ENCODE data around the gene EVA1A.

Gene EVA1A

DNA sequence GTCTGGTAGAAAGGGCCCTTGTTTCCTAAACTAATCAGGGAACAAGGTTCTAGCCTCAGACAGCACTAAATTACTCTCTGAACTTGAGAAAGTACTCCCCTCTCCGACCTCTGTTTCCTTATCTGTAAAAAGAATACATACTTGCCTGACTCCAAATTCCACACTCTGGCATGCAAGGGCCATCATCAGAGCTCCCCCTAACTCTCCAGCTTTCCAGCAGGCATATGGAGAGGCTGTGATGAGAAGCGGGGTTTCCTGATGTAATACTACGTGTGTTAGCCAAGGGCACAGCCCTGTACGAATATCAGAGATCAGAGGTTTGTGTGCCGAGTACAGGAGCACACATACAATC, 1.8 kb upstream of the EVA1A start:
- 98% methylated on average over 4 of the region's 5 CpGs for WGBS, 2 experiments (ENCODE audit: insufficient coverage in 2 of 2)
- Histone ChIP-seq H3K4me1 (ENCODE audit: control insufficient read depth, insufficient read depth, low read length, poor library complexity, severe bottlenecking) (peaks cover 16% of the 10 kb centered on the region), H3K4me3 (ENCODE audit: extremely low read depth, insufficient read depth, low read length, poor library complexity, severe bottlenecking) (no peak overlapping the region), H3K9me3 (ENCODE audit: control insufficient read depth, low read length) (no peaks in the 10 kb centered on the region), H3K27ac (ENCODE audit: low read depth, low read length, severe bottlenecking) (no peak overlapping the region), H3K36me3 (ENCODE audit: control insufficient read depth, insufficient read depth, low read length) (no peaks in the 10 kb centered on the region)

GRCh38 chr2:75561566-75562512, 1.1 kb upstream of the EVA1A start:
- H3K27ac ChIP-seq (ENCODE audit: low read depth, low read length, severe bottlenecking), result peak overlapping the region; percentile 54
- WGBS, 2 experiments (ENCODE audit: insufficient coverage in 2 of 2), result 80 to 86% methylated on average over 10 to 11 of the region's 11 CpGs
- peak overlapping the region; percentile 74 for H3K4me3 ChIP-seq (ENCODE audit: extremely low read depth, insufficient read depth, low read length, poor library complexity, severe bottlenecking)
- no peaks in the 10 kb centered on the region for H3K9me3 ChIP-seq (ENCODE audit: control insufficient read depth, low read length)
- H3K4me1 ChIP-seq (ENCODE audit: control insufficient read depth, insufficient read depth, low read length, poor library complexity, severe bottlenecking), result peaks cover 16% of the 10 kb centered on the region
- no peaks in the 10 kb centered on the region for H3K36me3 ChIP-seq (ENCODE audit: control insufficient read depth, insufficient read depth, low read length)

- Histone ChIP-seq H3K27ac (ENCODE audit: low read depth, low read length, severe bottlenecking) (peak overlapping the region; percentile 25), H3K36me3 (ENCODE audit: control insufficient read depth, insufficient read depth, low read length) (no peaks in the 10 kb centered on the region), H3K9me3 (ENCODE audit: control insufficient read depth, low read length) (no peaks in the 10 kb centered on the region), H3K4me1 (ENCODE audit: control insufficient read depth, insufficient read depth, low read length, poor library complexity, severe bottlenecking) (peaks cover 16% of the 10 kb centered on the region), H3K4me3 (ENCODE audit: extremely low read depth, insufficient read depth, low read length, poor library complexity, severe bottlenecking) (peak overlapping the region; percentile 74)
- WGBS, 2 experiments (ENCODE audit: insufficient coverage in 2 of 2), result 2% methylated on average over 29 to 39 of the region's 43 CpGs
These were observed 544 bp downstream of the EVA1A start for GRCh38 chr2:75560022-75560767.

DNA sequence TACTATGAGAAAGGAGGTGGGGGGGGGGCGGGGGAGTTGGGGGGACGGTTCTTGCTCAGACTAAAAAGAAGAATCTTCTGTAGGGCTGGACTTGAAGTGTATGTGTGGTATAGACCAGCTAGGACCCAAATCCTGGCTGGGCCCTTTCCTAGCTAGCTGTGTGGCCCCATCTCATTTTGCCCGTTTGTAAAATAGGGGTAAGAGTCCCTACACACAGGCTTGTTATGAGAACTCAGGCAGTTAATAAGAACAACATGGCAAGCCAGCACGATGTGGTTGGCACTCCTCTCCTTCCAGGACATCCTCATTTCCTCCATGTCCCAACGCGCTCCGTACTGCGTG, 1.1 kb downstream of the EVA1A start:
- Histone ChIP-seq H3K4me3 (ENCODE audit: extremely low read depth, insufficient read depth, low read length, poor library complexity, severe bottlenecking) (peak overlapping the region; percentile 74), H3K4me1 (ENCODE audit: control insufficient read depth, insufficient read depth, low read length, poor library complexity, severe bottlenecking) (peaks cover 16% of the 10 kb centered on the region), H3K9me3 (ENCODE audit: control insufficient read depth, low read length) (no peaks in the 10 kb centered on the region), H3K36me3 (ENCODE audit: control insufficient read depth, insufficient read depth, low read length) (no peaks in the 10 kb centered on the region), H3K27ac (ENCODE audit: low read depth, low read length, severe bottlenecking) (no peak overlapping the region)
- WGBS, 2 experiments (ENCODE audit: insufficient coverage in 2 of 2), result 17 to 35% methylated on average over 5 to 6 of the region's 8 CpGs

- Histone ChIP-seq H3K27ac (ENCODE audit: low read depth, low read length, severe bottlenecking) (no peak overlapping the region), H3K4me1 (ENCODE audit: control insufficient read depth, insufficient read depth, low read length, poor library complexity, severe bottlenecking) (peaks cover 16% of the 10 kb centered on the region), H3K36me3 (ENCODE audit: control insufficient read depth, insufficient read depth, low read length) (no peaks in the 10 kb centered on the region), H3K9me3 (ENCODE audit: control insufficient read depth, low read length) (no peaks in the 10 kb centered on the region), H3K4me3 (ENCODE audit: extremely low read depth, insufficient read depth, low read length, poor library complexity, severe bottlenecking) (no peak overlapping the region)
- WGBS, 2 experiments (ENCODE audit: insufficient coverage in 2 of 2), result 94% methylated on average over 5 to 6 of the region's 9 CpGs
These were observed 1.7 kb downstream of the EVA1A start for GRCh38 chr2:75558786-75559679.

GRCh38 chr2:75558136-75558535, 2.6 kb downstream of the EVA1A start:
- H3K4me3 ChIP-seq (ENCODE audit: extremely low read depth, insufficient read depth, low read length, poor library complexity, severe bottlenecking), result no peak overlapping the region
- 100% methylated on average over 3 to 5 of the region's 6 CpGs for WGBS, 2 experiments (ENCODE audit: insufficient coverage in 2 of 2)
- H3K36me3 ChIP-seq (ENCODE audit: control insufficient read depth, insufficient read depth, low read length), result no peaks in the 10 kb centered on the region
- H3K9me3 ChIP-seq (ENCODE audit: control insufficient read depth, low read length), result no peaks in the 10 kb centered on the region
- H3K27ac ChIP-seq (ENCODE audit: low read depth, low read length, severe bottlenecking), result no peak overlapping the region
- peaks cover 16% of the 10 kb centered on the region for H3K4me1 ChIP-seq (ENCODE audit: control insufficient read depth, insufficient read depth, low read length, poor library complexity, severe bottlenecking)

- H3K27ac ChIP-seq (ENCODE audit: low read depth, low read length, severe bottlenecking), result no peak overlapping the region
- H3K36me3 ChIP-seq (ENCODE audit: control insufficient read depth, insufficient read depth, low read length), result no peaks in the 10 kb centered on the region
- WGBS, 2 experiments (ENCODE audit: insufficient coverage in 2 of 2), result 98 to 100% methylated on average over 3 to 4 of the region's 4 CpGs
- H3K4me1 ChIP-seq (ENCODE audit: control insufficient read depth, insufficient read depth, low read length, poor library complexity, severe bottlenecking), result peaks cover 15% of the 10 kb centered on the region
- no peaks in the 10 kb centered on the region for H3K9me3 ChIP-seq (ENCODE audit: control insufficient read depth, low read length)
- H3K4me3 ChIP-seq (ENCODE audit: extremely low read depth, insufficient read depth, low read length, poor library complexity, severe bottlenecking), result no peak overlapping the region
These were observed 3.1 kb downstream of the EVA1A start for GRCh38 chr2:75557474-75558133.

DNA sequence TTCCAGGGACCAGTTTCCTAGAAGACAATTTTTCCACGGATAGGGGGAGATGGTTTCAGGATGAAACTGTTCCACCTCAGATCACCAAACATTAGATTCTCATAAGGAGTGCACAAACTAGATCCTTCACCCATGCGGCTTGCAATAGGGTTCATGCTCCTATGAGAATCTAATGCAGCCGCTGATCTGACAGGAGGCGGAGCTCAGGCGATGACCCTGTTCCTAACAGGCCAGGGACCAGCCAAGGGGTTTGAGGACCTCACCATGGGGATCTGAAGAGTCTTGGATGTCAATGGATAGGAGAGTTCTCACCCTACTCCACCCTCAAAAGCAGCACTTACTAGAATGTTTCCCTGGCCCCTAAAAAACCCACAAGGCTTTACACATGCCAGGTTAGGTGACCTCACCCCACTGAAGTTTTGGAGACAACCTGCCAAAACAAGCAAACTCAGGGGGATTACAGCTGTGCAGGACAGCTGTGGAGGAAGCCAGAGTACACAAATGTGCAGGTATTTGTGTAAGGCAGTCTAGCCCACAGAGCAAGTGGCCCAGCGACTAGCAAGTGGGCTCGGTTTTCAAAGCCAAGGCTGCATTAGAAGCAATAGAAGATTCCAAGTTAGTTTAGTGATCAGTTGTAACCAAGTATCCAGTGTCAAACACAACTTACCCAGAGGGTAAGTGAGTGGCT, 3.9 kb downstream of the EVA1A start:
- H3K36me3 ChIP-seq (ENCODE audit: control insufficient read depth, insufficient read depth, low read length), result no peaks in the 10 kb centered on the region
- WGBS, 2 experiments (ENCODE audit: insufficient coverage in 2 of 2), result 84 to 91% methylated on average over 3 of the region's 7 CpGs
- H3K9me3 ChIP-seq (ENCODE audit: control insufficient read depth, low read length), result no peaks in the 10 kb centered on the region
- no peak overlapping the region for H3K27ac ChIP-seq (ENCODE audit: low read depth, low read length, severe bottlenecking)
- H3K4me3 ChIP-seq (ENCODE audit: extremely low read depth, insufficient read depth, low read length, poor library complexity, severe bottlenecking), result no peak overlapping the region
- peaks cover 7% of the 10 kb centered on the region for H3K4me1 ChIP-seq (ENCODE audit: control insufficient read depth, insufficient read depth, low read length, poor library complexity, severe bottlenecking)

DNA sequence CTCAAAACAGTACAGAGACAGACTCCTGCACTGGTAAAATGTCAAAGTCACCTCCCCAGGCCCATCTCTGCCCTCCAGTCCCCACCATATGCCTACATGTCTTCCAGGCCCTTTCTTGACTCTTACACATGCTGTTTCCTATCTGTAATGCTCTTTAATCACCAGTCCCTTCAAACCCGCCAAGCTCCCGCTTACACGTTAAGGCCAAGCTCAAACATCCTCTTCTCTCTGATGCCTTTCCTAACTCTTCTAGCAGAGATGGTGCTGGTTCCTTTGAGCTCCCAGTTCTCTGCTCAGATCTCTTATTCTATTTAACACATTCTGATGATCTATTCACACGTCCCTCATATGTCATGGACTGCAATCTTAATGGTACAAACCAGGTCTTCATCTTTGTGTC, 5.0 kb downstream of the EVA1A start:
- no peaks in the 10 kb centered on the region for H3K4me1 ChIP-seq (ENCODE audit: control insufficient read depth, insufficient read depth, low read length, poor library complexity, severe bottlenecking)
- WGBS, 2 experiments (ENCODE audit: insufficient coverage in 2 of 2), result 95 to 96% methylated on average over 4 of the region's 4 CpGs
- H3K27ac ChIP-seq (ENCODE audit: low read depth, low read length, severe bottlenecking), result no peak overlapping the region
- no peaks in the 10 kb centered on the region for H3K9me3 ChIP-seq (ENCODE audit: control insufficient read depth, low read length)
- no peaks in the 10 kb centered on the region for H3K36me3 ChIP-seq (ENCODE audit: control insufficient read depth, insufficient read depth, low read length)
- H3K4me3 ChIP-seq (ENCODE audit: extremely low read depth, insufficient read depth, low read length, poor library complexity, severe bottlenecking), result no peak overlapping the region
